HG02970 (cell line): Measurements from ENCODE around the gene ST3GAL6.

Experiments used
- ATAC-seq: cut with Tn5 transposase; IDR thresholded peaks from one replicate; pipeline ENCODE4 v1.9.1; 2021; ENCODE audit warnings: mild to moderate bottlenecking, moderate library complexity, moderate number of reproducible peaks; ENCODE audit not compliant: unreplicated experiment, low FRiP score

ST3GAL6 gene

GRCh38 chr3:98775459-98776139 is 12.5 kb downstream of the ST3GAL6 start:
- no peak for ATAC-seq

DNA sequence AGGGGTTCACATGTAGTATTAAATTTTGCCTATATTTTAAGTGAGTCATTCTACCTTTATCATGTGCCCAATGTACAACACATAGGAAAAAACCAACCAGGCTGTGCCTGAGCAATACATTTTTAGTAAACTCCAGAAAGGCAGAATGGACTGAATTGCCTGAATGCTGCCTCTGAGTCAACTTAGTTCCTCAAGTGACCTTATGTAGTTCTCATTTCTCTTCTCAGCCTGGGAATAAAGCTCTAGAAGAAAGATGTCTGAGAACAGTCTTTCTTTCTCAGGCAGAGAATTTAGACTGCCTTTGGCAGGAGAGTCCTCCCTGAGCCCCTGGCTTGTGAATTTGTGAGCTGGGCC is 13.0 kb downstream of the ST3GAL6 start:
- ATAC-seq, result no peak

DNA sequence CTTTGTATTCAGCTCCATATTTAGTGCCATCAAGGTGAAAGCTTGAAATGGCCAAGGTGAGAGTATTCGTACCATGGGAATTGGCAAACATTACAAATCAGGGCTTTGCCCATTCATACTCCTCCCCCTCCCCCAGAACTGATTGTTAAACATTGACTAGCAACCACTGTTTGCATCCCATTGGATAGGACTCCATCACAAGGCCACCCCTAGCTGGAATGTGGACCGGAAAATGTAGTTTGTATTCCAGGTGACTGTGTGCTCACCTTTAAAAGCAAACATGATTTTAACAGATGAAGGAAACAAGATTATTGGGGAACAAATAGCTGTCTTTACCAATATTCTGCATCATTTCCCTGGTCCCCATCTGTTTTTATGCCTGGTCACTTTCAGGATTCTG is 14.1 kb downstream of the ST3GAL6 start:
- no peak for ATAC-seq

GRCh38 chr3:98777801-98778220 is 14.7 kb downstream of the ST3GAL6 start:
- ATAC-seq, result no peak

DNA sequence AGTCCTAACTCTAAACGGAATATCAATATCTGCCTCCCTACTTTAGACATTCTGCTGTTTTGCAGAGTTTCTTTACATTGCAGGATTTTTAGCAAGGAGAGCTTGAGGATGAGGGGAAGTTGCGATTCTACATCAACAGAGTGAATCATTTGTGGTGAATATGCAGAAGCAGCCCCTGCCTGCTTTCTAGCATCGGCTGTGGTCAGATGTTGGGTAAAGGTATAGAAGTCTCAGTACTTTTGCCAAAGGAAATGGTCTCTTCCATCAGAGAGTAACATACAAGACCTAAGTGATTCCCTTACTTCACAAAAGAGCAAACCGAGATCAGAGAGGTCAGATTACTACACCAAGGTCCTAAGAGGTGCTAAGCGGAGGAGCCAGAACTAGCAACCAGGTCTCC is 15.2 kb downstream of the ST3GAL6 start:
- ATAC-seq, result no peak

DNA sequence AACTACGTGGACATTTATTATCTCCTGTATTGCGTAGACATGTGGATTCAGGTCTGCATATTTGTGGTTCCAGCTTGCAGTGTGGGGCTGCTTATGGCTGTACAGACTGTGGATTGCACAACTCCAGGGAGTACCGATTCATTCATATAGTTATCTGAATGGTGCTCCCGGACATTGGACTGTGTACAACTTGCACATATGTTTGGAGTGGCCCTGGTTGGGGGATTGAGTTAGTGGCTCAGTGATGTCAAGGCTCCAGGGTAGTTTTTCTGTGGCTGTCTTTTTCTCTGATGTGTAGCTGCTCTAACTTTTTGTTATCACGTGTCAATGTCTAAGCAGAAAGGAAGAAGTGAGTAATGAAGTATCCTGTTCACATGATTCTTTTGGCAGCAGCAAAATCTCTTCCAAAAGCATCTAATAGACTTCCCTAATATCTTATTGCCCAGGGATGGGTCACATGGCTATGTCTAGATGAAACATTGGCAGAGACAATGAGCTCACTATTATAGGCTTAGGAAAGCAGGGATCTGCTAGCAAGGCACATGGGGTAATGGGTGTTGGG is 15.8 kb downstream of the ST3GAL6 start:
- no peak for ATAC-seq

GRCh38 chr3:98779541-98780335 is 16.6 kb downstream of the ST3GAL6 start:
- no peak for ATAC-seq

DNA sequence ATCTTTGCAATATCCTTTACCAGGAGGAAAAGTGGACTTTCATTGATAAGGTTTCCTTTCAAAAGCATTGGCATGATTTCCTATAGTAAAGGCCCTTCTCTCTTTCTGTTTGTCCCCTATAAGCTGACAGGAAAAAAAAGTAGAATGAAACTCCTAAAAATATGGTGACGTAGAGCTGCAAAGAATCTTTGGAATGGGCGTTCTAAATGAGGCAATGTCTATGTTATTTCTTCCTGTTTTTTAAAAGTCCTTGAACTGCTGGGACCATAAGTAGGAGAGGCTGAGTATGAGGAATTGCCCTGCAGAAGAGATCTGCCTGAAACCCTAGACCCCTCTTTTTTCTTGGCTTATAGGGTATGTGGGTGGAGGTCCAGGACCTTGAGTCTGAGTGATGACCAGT is 17.2 kb downstream of the ST3GAL6 start:
- ATAC-seq, result no peak

DNA sequence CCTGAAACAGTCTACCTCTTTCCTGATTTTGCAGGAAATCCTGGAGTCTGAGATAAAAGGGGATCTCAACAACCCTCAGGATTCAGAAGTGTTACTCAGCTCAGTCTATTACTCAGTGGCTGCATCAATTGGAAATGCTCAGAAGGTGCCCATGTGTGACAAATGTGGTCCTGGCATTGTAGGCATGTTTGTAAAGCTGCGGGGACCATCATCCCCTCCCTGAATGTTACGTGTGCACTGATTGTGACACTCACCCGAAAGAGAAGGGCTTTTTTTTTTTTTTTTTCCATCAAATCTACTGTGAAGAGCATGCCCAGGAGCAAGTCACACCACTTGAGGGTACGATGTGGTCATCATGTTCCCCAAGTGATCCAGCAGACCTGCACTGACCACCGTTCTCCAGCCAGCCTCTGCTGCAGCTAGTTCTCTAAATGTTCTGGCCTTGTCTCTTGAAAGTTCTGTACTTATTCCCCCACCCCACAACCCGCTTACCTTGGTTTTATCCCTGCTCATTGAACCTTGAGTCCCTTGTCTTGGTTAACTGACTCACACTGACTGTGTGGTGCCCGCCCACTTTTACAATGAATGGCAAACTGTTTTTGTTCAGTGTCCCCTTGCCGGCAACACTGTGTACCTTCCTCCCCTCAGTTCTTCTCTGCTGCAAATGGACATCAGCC is 19.8 kb downstream of the ST3GAL6 start:
- ATAC-seq, result no peak

DNA sequence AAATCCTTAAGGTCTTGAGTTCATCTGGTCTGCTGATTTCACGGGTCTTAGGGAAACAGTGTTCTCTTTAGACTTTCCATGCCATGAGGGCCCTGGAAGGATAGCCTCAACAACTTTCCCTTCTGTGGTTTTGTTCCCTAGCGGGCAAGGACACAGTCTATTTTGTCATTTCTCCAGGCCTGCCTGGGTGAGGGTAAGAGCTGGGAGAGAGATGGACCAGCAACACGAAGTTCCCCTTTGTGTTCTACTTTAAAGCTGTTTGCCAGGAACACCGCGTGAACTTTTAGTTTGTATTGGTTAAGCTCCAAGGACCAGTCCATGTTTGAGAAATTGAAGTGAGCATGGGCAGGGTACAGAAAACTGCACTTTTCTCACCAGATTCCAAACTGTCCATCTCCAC is 20.9 kb downstream of the ST3GAL6 start:
- no peak for ATAC-seq

DNA sequence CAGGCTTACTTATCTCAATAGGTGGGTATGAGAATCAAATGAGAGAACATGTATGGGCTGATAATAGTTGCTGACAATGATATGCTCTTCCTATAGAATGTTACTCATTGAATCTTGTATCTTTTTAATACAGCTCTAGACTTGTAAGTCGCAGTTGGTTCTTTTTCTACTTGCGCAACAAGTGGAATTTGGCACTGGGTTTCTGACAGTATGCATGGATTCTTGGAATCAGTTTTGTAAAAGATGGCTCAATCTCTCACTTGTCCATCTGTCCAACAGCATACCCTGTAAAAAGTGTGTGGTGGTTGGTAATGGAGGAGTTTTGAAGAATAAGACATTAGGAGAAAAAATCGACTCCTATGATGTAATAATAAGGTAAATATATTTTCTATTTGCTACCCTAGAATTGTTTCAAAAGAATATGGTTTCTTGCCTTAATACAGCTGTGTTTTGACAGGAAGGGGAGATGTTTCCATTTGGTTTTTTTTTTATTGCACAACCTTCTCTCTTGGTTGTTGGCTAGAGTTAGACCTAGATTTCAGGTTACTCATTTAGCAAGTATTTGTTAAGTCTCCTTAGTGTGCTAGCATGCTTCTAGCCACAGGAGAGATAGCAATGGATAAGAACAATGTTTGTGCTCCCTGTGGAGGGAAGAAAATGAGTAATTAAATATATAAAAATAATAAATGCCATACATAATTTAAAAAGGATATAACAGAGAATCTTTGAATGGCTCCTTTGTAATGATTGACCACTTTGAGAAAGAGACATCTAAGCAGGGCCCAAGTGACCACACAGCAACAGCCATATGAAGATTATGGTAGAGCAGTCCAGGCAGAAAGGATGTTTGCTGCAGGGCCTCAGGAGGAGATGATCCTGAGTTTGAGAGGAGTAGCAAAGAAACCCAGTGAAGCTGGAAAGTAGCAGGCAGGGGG is 21.8 kb downstream of the ST3GAL6 start:
- ATAC-seq, result no peak

DNA sequence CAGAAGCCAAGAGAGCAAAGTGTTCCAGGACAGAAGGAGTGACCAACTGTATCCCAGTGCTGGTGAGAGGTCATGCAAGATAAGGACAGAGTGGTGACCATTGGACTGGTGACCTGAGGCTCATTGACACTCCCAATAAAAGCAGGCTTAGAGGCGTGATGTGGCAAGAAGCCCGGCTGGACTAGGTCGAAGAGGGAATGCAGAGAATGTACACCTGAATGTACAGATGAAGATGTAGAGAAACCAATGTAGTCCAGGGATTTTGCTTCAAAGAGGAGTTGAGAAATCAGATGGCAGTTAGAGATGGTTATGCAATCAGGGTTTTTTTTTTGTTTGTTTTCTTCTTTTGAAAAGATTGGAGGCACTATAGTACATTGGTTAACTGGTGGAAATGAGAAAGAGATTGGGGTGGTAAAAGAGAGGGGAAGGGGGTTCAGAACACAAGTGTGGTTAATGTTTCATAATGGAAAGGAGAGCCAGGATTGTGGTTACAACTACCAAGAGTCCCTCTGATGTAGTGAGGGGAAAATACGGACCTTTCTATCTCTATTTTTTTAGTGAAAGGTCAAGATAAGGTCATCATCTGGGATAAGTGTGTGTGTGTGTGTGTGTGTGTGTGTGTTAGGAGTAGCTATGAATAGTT is 23.3 kb downstream of the ST3GAL6 start:
- no peak for ATAC-seq

DNA sequence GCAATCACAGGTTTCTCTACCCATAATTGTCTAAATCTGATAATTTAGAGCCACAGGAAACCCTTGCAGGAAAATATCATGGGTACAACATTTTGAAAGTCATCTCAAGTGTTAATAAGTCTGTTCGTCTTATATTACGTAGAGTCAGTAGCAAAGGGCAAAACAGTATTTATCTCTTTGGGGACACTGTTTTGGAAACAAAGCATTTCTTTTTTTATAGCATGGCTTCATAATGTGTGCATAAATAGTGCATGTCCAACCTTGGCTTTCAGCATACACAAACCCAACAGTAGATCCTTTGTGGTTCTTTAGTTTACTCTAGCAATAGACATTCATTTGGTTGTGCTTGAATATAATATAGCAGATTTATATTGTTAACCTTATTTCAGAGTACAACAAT is 24.0 kb downstream of the ST3GAL6 start:
- ATAC-seq, result no peak

- no peak for ATAC-seq
These were observed 25.5 kb downstream of the ST3GAL6 start for GRCh38 chr3:98788651-98789050.

- no peak for ATAC-seq
These were observed 28.5 kb downstream of the ST3GAL6 start for GRCh38 chr3:98791341-98792325.

- no peak for ATAC-seq
These were observed 30.8 kb downstream of the ST3GAL6 start for GRCh38 chr3:98793971-98794370.

GRCh38 chr3:98796334-98796733 is 33.2 kb downstream of the ST3GAL6 start:
- no peak for ATAC-seq

- ATAC-seq, result no peak
These were observed 34.8 kb downstream of the ST3GAL6 start for GRCh38 chr3:98797905-98798304.

- ATAC-seq, result no peak
These were observed 35.7 kb downstream of the ST3GAL6 start for GRCh38 chr3:98798820-98799219.
